ENCODE measurements around the gene PDE6D. TPM values are rescaled to one million over a fixed set of nuclear protein-coding genes. Genes with fewer than 3 reads are reported as not detected.
"Not testable (repeated sequence)": the region's sequence is repeated elsewhere in the genome, so short reads cannot be mapped to it uniquely, and the experiment has no call there.

The PDE6D gene
- total RNA-seq, 1 experiment from 2014 or later, result 43.8 TPM

- ChIA-PET CTCF (interaction anchor here (0.6 to 4.1 kb wide), 6 partner anchors 25 to 103 kb away, joined by 3 to 108 read pairs (median 6); no protein-coding TSS in a partner anchor), POLR2A (ENCODE audit: unreplicated experiment) (no interaction called here)
- ATAC-seq (peak; percentile 29), DNase-seq (peak; percentile 64)
- H3F3A ChIP-seq (ENCODE audit: low read length, unreplicated experiment), result peaks cover 15% of the 10 kb centered on the region
- peaks cover 24% of the 10 kb centered on the region for H4K20me1 ChIP-seq (ENCODE audit: low read length)
- H3K4me1 ChIP-seq (ENCODE audit: insufficient read depth, low read length), result peaks cover 30% of the 10 kb centered on the region
- no peak overlapping the region for H2AFZ ChIP-seq (ENCODE audit: low read length)
- H3K9ac ChIP-seq (ENCODE audit: low read length), result no peak overlapping the region
- no peaks in the 10 kb centered on the region for H3K27me3 ChIP-seq (ENCODE audit: low read length)
- H3K4me2 ChIP-seq (ENCODE audit: low read length), result no peak overlapping the region
- no TSS peak for BruUV-seq (replicated peaks)
- H3K9me2 ChIP-seq (replicated peaks; ENCODE audit: low read length), result no peaks in the 10 kb centered on the region
- intact Hi-C loops (cut with micrococcal nuclease), result loop anchor here (1.0 kb wide), 3 partner anchors 38 to 103 kb away; no protein-coding TSS in a partner anchor
- H3K27ac ChIP-seq (ENCODE audit: low read length), result no peak overlapping the region
- H3K36me3 ChIP-seq (ENCODE audit: low read depth, low read length), result peaks cover 28% of the 10 kb centered on the region
- H3K4me3 ChIP-seq (ENCODE audit: low read length), result no peak overlapping the region
- TF ChIP-seq EZH2phosphoT487 (IDR thresholded peaks at IDR 0.05; ENCODE audit: borderline replicate concordance, low read length), result no peak
- no peak for TF ChIP-seq EZH2 (IDR thresholded peaks at IDR 0.05; ENCODE audit: low read length, unreplicated experiment)
- TF ChIP-seq CTCF (conservative IDR thresholded peaks at IDR 0.05; ENCODE audit: low read depth, low read length), result peak; percentile 96
- peaks cover 31% of the 10 kb centered on the region for H3K79me2 ChIP-seq (ENCODE audit: low read length)
- no peaks in the 10 kb centered on the region for H3K9me3 ChIP-seq (ENCODE audit: low read length)
Observed at GRCh38 chr2:231714639-231715498, 66.2 kb downstream of the PDE6D start.

- Histone ChIP-seq H3K4me2 (ENCODE audit: low read length) (no peak overlapping the region), H3K27me3 (ENCODE audit: low read length) (no peaks in the 10 kb centered on the region), H3K9me3 (ENCODE audit: low read length) (no peaks in the 10 kb centered on the region), H3K79me2 (ENCODE audit: low read length) (peaks cover 40% of the 10 kb centered on the region), H3K4me3 (ENCODE audit: low read length) (no peak overlapping the region), H3K4me1 (ENCODE audit: insufficient read depth, low read length) (peaks cover 30% of the 10 kb centered on the region), H2AFZ (ENCODE audit: low read length) (no peak overlapping the region), H3K36me3 (ENCODE audit: low read depth, low read length) (peaks cover 34% of the 10 kb centered on the region), H4K20me1 (ENCODE audit: low read length) (peaks cover 33% of the 10 kb centered on the region), H3K27ac (ENCODE audit: low read length) (no peak overlapping the region), H3F3A (ENCODE audit: low read length, unreplicated experiment) (peaks cover 15% of the 10 kb centered on the region), H3K9ac (ENCODE audit: low read length) (no peak overlapping the region), H3K9me2 (replicated peaks; ENCODE audit: low read length) (no peaks in the 10 kb centered on the region)
- BruUV-seq (replicated peaks), result no TSS peak
- ChIA-PET CTCF (interaction anchor here (0.6 to 4.1 kb wide), 8 partner anchors 24 to 757 kb away, joined by 3 to 108 read pairs (median 4); no protein-coding TSS in a partner anchor), POLR2A (ENCODE audit: unreplicated experiment) (no interaction called here)
- peak; percentile 44 for ATAC-seq
- TF ChIP-seq CTCF (conservative IDR thresholded peaks at IDR 0.05; ENCODE audit: low read depth, low read length) (peak; percentile 90), EZH2phosphoT487 (IDR thresholded peaks at IDR 0.05; ENCODE audit: borderline replicate concordance, low read length) (no peak)
- DNase-seq, result peak; percentile 92
- intact Hi-C loops (cut with micrococcal nuclease), result loop anchor here (1.0 kb wide), 2 partner anchors 66 to 102 kb away; no protein-coding TSS in a partner anchor
Observed at GRCh38 chr2:231713730-231714638, 67.1 kb downstream of the PDE6D start.

GRCh38 chr2:231713406-231713729, 67.7 kb downstream of the PDE6D start:
- H3K9ac ChIP-seq (ENCODE audit: low read length); BruUV-seq (replicated peaks); H3K27me3 ChIP-seq (ENCODE audit: low read length); H3K9me2 ChIP-seq (replicated peaks; ENCODE audit: low read length); H2AFZ ChIP-seq (ENCODE audit: low read length); H3K27ac ChIP-seq (ENCODE audit: low read length); DNase-seq; ATAC-seq; H3K9me3 ChIP-seq (ENCODE audit: low read length); intact Hi-C loops (cut with micrococcal nuclease); H3K4me2 ChIP-seq (ENCODE audit: low read length); H3K4me3 ChIP-seq (ENCODE audit: low read length); POLR2A ChIA-PET (ENCODE audit: unreplicated experiment): not testable (repeated sequence)
- Histone ChIP-seq H3F3A (ENCODE audit: low read length, unreplicated experiment) (peaks cover 15% of the 10 kb centered on the region), H3K4me1 (ENCODE audit: insufficient read depth, low read length) (peaks cover 30% of the 10 kb centered on the region), H3K36me3 (ENCODE audit: low read depth, low read length) (peaks cover 36% of the 10 kb centered on the region), H4K20me1 (ENCODE audit: low read length) (peaks cover 38% of the 10 kb centered on the region), H3K79me2 (ENCODE audit: low read length) (peaks cover 46% of the 10 kb centered on the region)
- CTCF ChIA-PET, result interaction anchor here (0.6 to 4.1 kb wide), 6 partner anchors 36 to 758 kb away, joined by 3 to 108 read pairs (median 7); no protein-coding TSS in a partner anchor

DNA sequence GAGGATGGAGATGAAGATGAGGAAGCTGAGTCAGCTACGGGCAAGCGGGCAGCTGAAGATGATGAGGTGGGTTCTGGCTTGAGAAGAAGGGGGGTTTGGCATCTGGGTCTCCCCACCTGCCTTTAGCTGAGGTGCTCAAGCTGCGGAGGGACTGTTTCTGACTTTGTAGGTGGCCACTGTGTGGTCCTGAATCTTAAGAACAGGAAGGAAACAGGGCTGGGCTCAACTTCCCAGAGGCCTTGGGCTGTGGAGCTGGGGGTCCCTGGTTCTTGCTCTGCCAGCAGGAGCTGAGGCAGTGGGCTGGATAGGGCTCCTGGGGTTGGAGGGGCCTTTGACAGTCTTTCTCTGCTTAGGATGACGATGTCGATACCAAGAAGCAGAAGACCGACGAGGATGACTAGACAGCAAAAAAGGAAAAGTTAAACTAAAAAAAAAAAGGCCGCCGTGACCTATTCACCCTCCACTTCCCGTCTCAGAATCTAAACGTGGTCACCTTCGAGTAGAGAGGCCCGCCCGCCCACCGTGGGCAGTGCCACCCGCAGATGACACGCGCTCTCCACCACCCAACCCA, 68.5 kb downstream of the PDE6D start:
- H3K9me2 ChIP-seq (replicated peaks; ENCODE audit: low read length); intact Hi-C loops (cut with micrococcal nuclease); BruUV-seq (replicated peaks); H2AFZ ChIP-seq (ENCODE audit: low read length); H3K27ac ChIP-seq (ENCODE audit: low read length); H3K9me3 ChIP-seq (ENCODE audit: low read length); H3K9ac ChIP-seq (ENCODE audit: low read length); H3K27me3 ChIP-seq (ENCODE audit: low read length); ATAC-seq; DNase-seq; CTCF ChIA-PET: not testable (repeated sequence)
- Histone ChIP-seq H3K79me2 (ENCODE audit: low read length) (peaks cover 49% of the 10 kb centered on the region), H3K4me3 (ENCODE audit: low read length) (peak overlapping the region; percentile 98), H3K4me1 (ENCODE audit: insufficient read depth, low read length) (peaks cover 27% of the 10 kb centered on the region), H3K4me2 (ENCODE audit: low read length) (peak overlapping the region; percentile 93), H3F3A (ENCODE audit: low read length, unreplicated experiment) (peaks cover 15% of the 10 kb centered on the region), H3K36me3 (ENCODE audit: low read depth, low read length) (peaks cover 36% of the 10 kb centered on the region), H4K20me1 (ENCODE audit: low read length) (peaks cover 38% of the 10 kb centered on the region)
- POLR2A ChIA-PET (ENCODE audit: unreplicated experiment), result interaction anchor here (0.7 kb wide), 2 partner anchors 50 to 134 kb away, joined by 3 read pairs; no protein-coding TSS in a partner anchor

All from PC-3 (cell line).